ENCODE data around the gene TOPAZ1.

TOPAZ1 gene

DNA sequence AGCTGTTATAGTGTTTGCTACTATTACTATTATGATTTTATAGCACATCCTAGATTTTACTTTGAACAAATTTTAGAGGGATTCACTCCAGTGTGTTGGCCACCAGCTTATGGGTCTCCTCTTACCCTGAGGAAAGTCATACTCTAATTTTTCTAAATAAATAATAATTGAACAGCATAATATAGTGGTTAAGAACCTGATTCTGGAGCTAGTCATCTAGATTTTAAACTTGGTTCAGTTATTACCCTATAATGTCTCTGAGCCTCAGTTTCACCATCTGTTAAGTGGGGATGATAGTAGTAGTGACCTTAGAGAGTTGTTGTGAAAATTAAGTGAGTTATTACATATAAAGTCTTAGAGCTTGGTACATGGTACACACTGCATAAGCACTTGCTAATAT, 30.7 kb upstream of the TOPAZ1 start:
- DNase-seq (ENCODE audit: low read depth), result no peak
- no peak overlapping the region for H3K4me3 ChIP-seq (ENCODE audit: low read length)
- TF ChIP-seq, protein P1, sequence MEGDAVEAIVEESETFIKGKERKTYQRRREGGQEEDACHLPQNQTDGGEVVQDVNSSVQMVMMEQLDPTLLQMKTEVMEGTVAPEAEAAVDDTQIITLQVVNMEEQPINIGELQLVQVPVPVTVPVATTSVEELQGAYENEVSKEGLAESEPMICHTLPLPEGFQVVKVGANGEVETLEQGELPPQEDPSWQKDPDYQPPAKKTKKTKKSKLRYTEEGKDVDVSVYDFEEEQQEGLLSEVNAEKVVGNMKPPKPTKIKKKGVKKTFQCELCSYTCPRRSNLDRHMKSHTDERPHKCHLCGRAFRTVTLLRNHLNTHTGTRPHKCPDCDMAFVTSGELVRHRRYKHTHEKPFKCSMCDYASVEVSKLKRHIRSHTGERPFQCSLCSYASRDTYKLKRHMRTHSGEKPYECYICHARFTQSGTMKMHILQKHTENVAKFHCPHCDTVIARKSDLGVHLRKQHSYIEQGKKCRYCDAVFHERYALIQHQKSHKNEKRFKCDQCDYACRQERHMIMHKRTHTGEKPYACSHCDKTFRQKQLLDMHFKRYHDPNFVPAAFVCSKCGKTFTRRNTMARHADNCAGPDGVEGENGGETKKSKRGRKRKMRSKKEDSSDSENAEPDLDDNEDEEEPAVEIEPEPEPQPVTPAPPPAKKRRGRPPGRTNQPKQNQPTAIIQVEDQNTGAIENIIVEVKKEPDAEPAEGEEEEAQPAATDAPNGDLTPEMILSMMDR (conservative IDR thresholded peaks at IDR 0.05; ENCODE audit: low read length), result no peak

DNA sequence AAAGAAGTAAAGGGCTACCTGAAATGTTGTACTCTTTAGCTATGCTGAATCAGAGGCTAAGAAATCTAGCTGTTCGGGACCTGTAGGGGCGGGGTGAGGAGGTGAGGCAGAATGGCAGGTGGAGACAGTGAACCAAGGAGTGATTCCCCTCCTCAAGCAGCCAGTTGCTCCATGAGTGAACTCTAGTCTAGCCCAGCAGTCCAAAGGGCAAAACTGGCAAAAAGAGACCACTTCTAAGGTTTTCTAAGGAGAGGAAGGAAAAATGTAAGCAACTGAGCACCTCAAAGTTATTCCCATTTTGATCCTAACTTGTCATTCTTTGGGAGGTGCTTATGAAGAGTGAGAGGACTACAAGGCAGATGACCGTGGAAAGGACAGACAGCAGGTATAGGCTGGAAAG, 19.3 kb upstream of the TOPAZ1 start:
- TF ChIP-seq, protein P1 (conservative IDR thresholded peaks at IDR 0.05; ENCODE audit: low read length), result no peak

GRCh38 chr3:44223299-44223698, 18.4 kb upstream of the TOPAZ1 start:
- H3K4me3 ChIP-seq (ENCODE audit: low read length), result no peak overlapping the region
- TF ChIP-seq, protein P1 (conservative IDR thresholded peaks at IDR 0.05; ENCODE audit: low read length), result no peak
- DNase-seq (ENCODE audit: low read depth), result no peak

More for the DNA sequence above, 19.3 kb upstream of the TOPAZ1 start:
- H3K4me3 ChIP-seq (ENCODE audit: low read length), result no peak overlapping the region
- DNase-seq (ENCODE audit: low read depth), result no peak

GRCh38 chr3:44224131-44224530, 17.6 kb upstream of the TOPAZ1 start:
- H3K4me3 ChIP-seq (ENCODE audit: low read length), result no peak overlapping the region
- no peak for DNase-seq (ENCODE audit: low read depth)
- TF ChIP-seq, protein P1 (conservative IDR thresholded peaks at IDR 0.05; ENCODE audit: low read length), result no peak

GRCh38 chr3:44226573-44226972, 15.1 kb upstream of the TOPAZ1 start:
- no peak for DNase-seq (ENCODE audit: low read depth)
- TF ChIP-seq, protein P1 (conservative IDR thresholded peaks at IDR 0.05; ENCODE audit: low read length), result no peak

DNA sequence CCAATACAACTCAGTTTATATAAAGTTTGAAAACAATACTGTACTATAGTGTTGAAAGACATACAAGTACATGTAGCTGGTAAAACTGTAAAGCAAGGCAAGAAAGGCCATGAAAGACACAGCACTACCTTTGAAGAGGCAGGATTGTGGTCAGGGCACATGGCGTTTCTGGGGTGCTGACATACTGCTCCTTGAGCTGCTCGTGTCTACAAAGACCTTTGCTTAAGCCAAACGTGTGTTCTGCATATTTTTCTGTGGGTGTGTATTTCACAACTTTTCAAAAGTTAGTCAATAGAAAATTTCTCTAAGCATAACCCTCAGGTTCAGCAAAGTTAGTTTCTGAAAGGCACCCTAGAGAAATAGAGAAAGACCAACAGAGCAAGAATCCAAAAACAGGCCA, 14.1 kb upstream of the TOPAZ1 start:
- DNase-seq (ENCODE audit: low read depth), result peak; percentile 30
- TF ChIP-seq, protein P1 (conservative IDR thresholded peaks at IDR 0.05; ENCODE audit: low read length), result no peak
- no peak overlapping the region for H3K4me3 ChIP-seq (ENCODE audit: low read length)

More at GRCh38 chr3:44226573-44226972, 15.1 kb upstream of the TOPAZ1 start:
- H3K4me3 ChIP-seq (ENCODE audit: low read length), result no peak overlapping the region

DNA sequence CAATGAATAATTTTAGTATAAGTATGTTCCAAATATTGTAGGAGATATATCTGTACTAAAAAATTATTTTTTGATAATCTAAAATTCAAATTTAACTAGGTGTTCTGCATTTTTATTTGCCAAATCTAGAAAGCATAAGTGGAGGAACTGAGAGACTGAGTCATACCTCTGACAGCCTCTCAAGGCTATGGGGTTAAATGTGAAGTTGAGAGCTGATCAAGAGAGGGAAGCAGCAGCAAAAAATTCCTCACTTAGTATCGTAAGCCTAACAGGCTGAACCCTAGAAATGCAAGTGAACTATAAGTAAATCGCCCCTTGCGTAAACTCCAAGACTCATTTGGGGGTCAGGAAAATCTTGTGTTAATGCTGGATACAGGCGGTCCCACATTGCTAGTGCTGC, 12.8 kb upstream of the TOPAZ1 start:
- H3K4me3 ChIP-seq (ENCODE audit: low read length), result no peak overlapping the region
- no peak for DNase-seq (ENCODE audit: low read depth)
- TF ChIP-seq, protein P1 (conservative IDR thresholded peaks at IDR 0.05; ENCODE audit: low read length), result no peak
